H9 (cell line): ENCODE measurements around the gene KLF2. TPM values are rescaled to one million over a fixed set of nuclear protein-coding genes. Genes with fewer than 3 reads are reported as not detected.

Source experiments
- DNase-seq: peaks from one replicate; pipeline ENCODE4 v3.0.0-alpha.2; 2017
- H2AFZ ChIP-seq: one replicate; pipeline ENCODE4 v1.6.1; 2013; ENCODE audit warnings: mild to moderate bottlenecking, low read length, control low read depth, moderate library complexity
- H2AK5ac ChIP-seq: 2 replicates; pipeline ENCODE4 v1.6.1; 2013; ENCODE audit warnings: low read length, control low read depth, mixed read lengths; ENCODE audit not compliant: insufficient read length
- H2BK120ac ChIP-seq: one replicate; pipeline ENCODE4 v1.6.1; 2013; ENCODE audit warnings: low read depth, mild to moderate bottlenecking, low read length, control low read depth, inconsistent platforms; ENCODE audit not compliant: poor library complexity, severe bottlenecking
- H2BK12ac ChIP-seq: 2 replicates; pipeline ENCODE4 v1.6.1; 2013; ENCODE audit warnings: low read length, control low read depth, mixed read lengths, low read depth; ENCODE audit not compliant: insufficient read length
- H2BK15ac ChIP-seq: 2 replicates; pipeline ENCODE4 v1.6.1; 2013; ENCODE audit warnings: low read depth, low read length, control low read depth
- H2BK20ac ChIP-seq: one replicate; pipeline ENCODE4 v1.6.1; 2013; ENCODE audit warnings: low read depth, mild to moderate bottlenecking, low read length, control low read depth, inconsistent platforms; ENCODE audit not compliant: poor library complexity, severe bottlenecking
- H2BK5ac ChIP-seq: 2 replicates; pipeline ENCODE4 v1.6.1; 2013; ENCODE audit warnings: low read length, control low read depth, mixed read lengths; ENCODE audit not compliant: insufficient read length
- H3K14ac ChIP-seq: 2 replicates; pipeline ENCODE4 v1.6.1; 2013; ENCODE audit warnings: low read length, control low read depth; ENCODE audit not compliant: insufficient read depth
- H3K18ac ChIP-seq: 2 replicates; pipeline ENCODE4 v1.6.1; 2013; ENCODE audit warnings: low read depth, mild to moderate bottlenecking, mixed read lengths, low read length, control low read depth; ENCODE audit not compliant: insufficient read length
- H3K23ac ChIP-seq: 2 replicates; pipeline ENCODE4 v1.6.1; 2013; ENCODE audit warnings: low read length, control low read depth, mixed read lengths, low read depth; ENCODE audit not compliant: insufficient read length
- H3K23me2 ChIP-seq: 2 replicates; pipeline ENCODE4 v1.6.1; 2013; ENCODE audit warnings: low read depth, mild to moderate bottlenecking, mixed read lengths, low read length, control low read depth; ENCODE audit not compliant: insufficient read length, poor library complexity, severe bottlenecking
- H3K27ac ChIP-seq: 2 replicates; pipeline ENCODE4 v1.5.1; 2013; ENCODE audit warnings: low read length, control low read depth, mixed read lengths, low read depth; ENCODE audit not compliant: insufficient read length
- H3K27me3 ChIP-seq: 2 replicates; pipeline ENCODE4 v1.6.1; 2013; ENCODE audit warnings: low read length, control low read depth, inconsistent platforms; ENCODE audit not compliant: insufficient read depth
- H3K4ac ChIP-seq: 2 replicates; pipeline ENCODE4 v1.6.1; 2013; ENCODE audit warnings: low read depth, mild to moderate bottlenecking, control low read depth, inconsistent platforms, low read length, moderate library complexity
- H3K4me1 ChIP-seq: 2 replicates; pipeline ENCODE4 v1.6.1; 2013; ENCODE audit warnings: low read length, control low read depth, inconsistent platforms; ENCODE audit not compliant: insufficient read depth
- H3K4me2 ChIP-seq: 2 replicates; pipeline ENCODE4 v1.6.1; 2013; ENCODE audit warnings: low read length, control low read depth, mixed read lengths; ENCODE audit not compliant: insufficient read length, insufficient read depth
- H3K56ac ChIP-seq: 2 replicates; pipeline ENCODE4 v1.6.1; 2013; ENCODE audit warnings: low read depth, mild to moderate bottlenecking, mixed read lengths, low read length, control low read depth; ENCODE audit not compliant: insufficient read length
- H3K79me1 ChIP-seq: 2 replicates; pipeline ENCODE4 v1.6.1; 2013; ENCODE audit warnings: low read depth, mild to moderate bottlenecking, moderate library complexity, low read length, control low read depth, inconsistent platforms; ENCODE audit not compliant: insufficient read depth, poor library complexity, severe bottlenecking
- H3K79me2 ChIP-seq: 2 replicates; pipeline ENCODE4 v1.6.1; 2013; ENCODE audit warnings: low read length, control low read depth, inconsistent platforms; ENCODE audit not compliant: insufficient read depth
- H3K9ac ChIP-seq: 2 replicates; pipeline ENCODE4 v1.6.1; 2013; ENCODE audit warnings: low read length, control low read depth, mixed read lengths; ENCODE audit not compliant: insufficient read length; ENCODE audit errors: extremely low read depth
- H3K9me3 ChIP-seq: one replicate; pipeline ENCODE4 v1.6.1; 2013; ENCODE audit warnings: low read depth, low read length, inconsistent platforms; ENCODE audit not compliant: control insufficient read depth
- H3T11ph ChIP-seq: one replicate; pipeline ENCODE4 v1.6.1; 2013; ENCODE audit warnings: mild to moderate bottlenecking, low read length, control low read depth, inconsistent platforms
- H4K20me1 ChIP-seq: one replicate; pipeline ENCODE4 v1.6.1; 2013; ENCODE audit not compliant: control insufficient read depth, insufficient read length, insufficient read depth
- H4K5ac ChIP-seq: 2 replicates; pipeline ENCODE4 v1.6.1; 2013; ENCODE audit warnings: low read depth, mild to moderate bottlenecking, mixed read lengths, low read length, control low read depth; ENCODE audit not compliant: insufficient read length
- H4K8ac ChIP-seq: replicated peaks from 2 replicates; pipeline ENCODE4 v1.6.1; 2013; ENCODE audit warnings: low read length, control low read depth, mixed read lengths, low read depth; ENCODE audit not compliant: insufficient read length
- H4K91ac ChIP-seq: 2 replicates; pipeline ENCODE4 v1.6.1; 2013; ENCODE audit warnings: low read depth, mild to moderate bottlenecking, moderate library complexity, mixed read lengths, low read length, control low read depth; ENCODE audit not compliant: insufficient read length
- H3K27ac Mint-ChIP-seq, 3 experiments: 2 replicates in 2 of 3; 3 replicates in 1 of 3; pipeline ENCODE4 v1.8.0; 2020 to 2021; ENCODE audit warnings: mixed read lengths in 3 of 3, mild to moderate bottlenecking in 1 of 3, moderate library complexity in 1 of 3
- H3K27me3 Mint-ChIP-seq: 2 replicates; pipeline ENCODE4 v1.8.0; 2021; ENCODE audit warnings: low read depth, mild to moderate bottlenecking, moderate library complexity, mixed read lengths
- H3K36me3 Mint-ChIP-seq, 3 experiments: 2 replicates in 2 of 3; 3 replicates in 1 of 3; pipeline ENCODE4 v1.8.0; 2020 to 2021; ENCODE audit warnings: low read depth in 3 of 3, mixed read lengths in 3 of 3; ENCODE audit not compliant: insufficient read depth in 1 of 3
- H3K4me1 Mint-ChIP-seq, 2 experiments: 2 replicates each; pipeline ENCODE4 v1.8.0; 2020; ENCODE audit warnings: mixed read lengths in 2 of 2
- H3K4me3 Mint-ChIP-seq, 2 experiments: 2 replicates in 1 of 2; 3 replicates in 1 of 2; pipeline ENCODE4 v1.8.0; 2020 to 2021; ENCODE audit warnings: mild to moderate bottlenecking in 2 of 2, mixed read lengths in 2 of 2, moderate library complexity in 1 of 2
- H3K9me3 Mint-ChIP-seq, 2 experiments: 2 replicates in 1 of 2; 3 replicates in 1 of 2; pipeline ENCODE4 v1.8.0; 2020; ENCODE audit warnings: mild to moderate bottlenecking in 2 of 2, mixed read lengths in 2 of 2, moderate library complexity in 1 of 2
- WGBS: extraction: QIAGEN DNeasy Blood & Tissue Kit; methylation state at CpG from one replicate; pipeline ENCODE4 v1.1.7; 2013; ENCODE audit warnings: missing lambda C conversion rate, low lambda C conversion rate, mixed read lengths; ENCODE audit not compliant: insufficient read length; ENCODE audit errors: extremely low coverage; 5-methylcytosine and 5-hydroxymethylcytosine counted together
- total RNA-seq: library from RNA; stranded (reverse); gene quantifications from 2 replicates; pipeline ENCODE4 v1.2.1, GENCODE V29; 2021
- TF ChIP-seq, protein P1 (sequence below): fragments of 200-600 bp; sonication (generic); conservative IDR thresholded peaks from 3 replicates; pipeline ENCODE4 v1.8.0; 2021; ENCODE audit warnings: antibody characterized with exemption, mild to moderate bottlenecking

The KLF2 gene
- total RNA-seq, 1 experiment from 2014 or later = 0.33 TPM

GRCh38 chr19:16361926-16362325 is 37.3 kb downstream of the KLF2 start:
- no peak overlapping the region for H2BK12ac ChIP-seq
- H3K27ac Mint-ChIP-seq = peak overlapping the region in 2 of 3 experiments; percentile 61 to 73; a peak in 3 of 7 replicates
- no peak overlapping the region for H2BK5ac ChIP-seq
- H2BK15ac ChIP-seq = no peak overlapping the region
- no peaks in the 10 kb centered on the region for H3K27me3 ChIP-seq
- H3K4ac ChIP-seq = no peak overlapping the region
- no peak overlapping the region for H2BK20ac ChIP-seq
- no peaks in the 10 kb centered on the region for H3K9me3 ChIP-seq
- no peak overlapping the region for H3K9ac ChIP-seq
- no peak overlapping the region for H3T11ph ChIP-seq
- no peak for DNase-seq
- no peak overlapping the region for H2BK120ac ChIP-seq
- no peaks in the 10 kb centered on the region for H4K20me1 ChIP-seq
- no CpG with 5 or more reads among the region's 10 CpGs for WGBS
- H3K4me2 ChIP-seq = no peak overlapping the region
- H3K4me3 Mint-ChIP-seq = no peak overlapping the region
- no peaks in the 10 kb centered on the region for H3K9me3 Mint-ChIP-seq
- H3K18ac ChIP-seq = no peak overlapping the region
- H3K14ac ChIP-seq = no peak overlapping the region
- H2AK5ac ChIP-seq = no peak overlapping the region
- no peaks in the 10 kb centered on the region for H3K79me2 ChIP-seq
- TF ChIP-seq, protein P1, sequence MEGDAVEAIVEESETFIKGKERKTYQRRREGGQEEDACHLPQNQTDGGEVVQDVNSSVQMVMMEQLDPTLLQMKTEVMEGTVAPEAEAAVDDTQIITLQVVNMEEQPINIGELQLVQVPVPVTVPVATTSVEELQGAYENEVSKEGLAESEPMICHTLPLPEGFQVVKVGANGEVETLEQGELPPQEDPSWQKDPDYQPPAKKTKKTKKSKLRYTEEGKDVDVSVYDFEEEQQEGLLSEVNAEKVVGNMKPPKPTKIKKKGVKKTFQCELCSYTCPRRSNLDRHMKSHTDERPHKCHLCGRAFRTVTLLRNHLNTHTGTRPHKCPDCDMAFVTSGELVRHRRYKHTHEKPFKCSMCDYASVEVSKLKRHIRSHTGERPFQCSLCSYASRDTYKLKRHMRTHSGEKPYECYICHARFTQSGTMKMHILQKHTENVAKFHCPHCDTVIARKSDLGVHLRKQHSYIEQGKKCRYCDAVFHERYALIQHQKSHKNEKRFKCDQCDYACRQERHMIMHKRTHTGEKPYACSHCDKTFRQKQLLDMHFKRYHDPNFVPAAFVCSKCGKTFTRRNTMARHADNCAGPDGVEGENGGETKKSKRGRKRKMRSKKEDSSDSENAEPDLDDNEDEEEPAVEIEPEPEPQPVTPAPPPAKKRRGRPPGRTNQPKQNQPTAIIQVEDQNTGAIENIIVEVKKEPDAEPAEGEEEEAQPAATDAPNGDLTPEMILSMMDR = no peak
- no peaks in the 10 kb centered on the region for H3K79me1 ChIP-seq
- no peaks in the 10 kb centered on the region for H3K4me1 ChIP-seq
- no peak overlapping the region for H3K27ac ChIP-seq
- no peak overlapping the region for H4K8ac ChIP-seq
- H3K27me3 Mint-ChIP-seq = no peaks in the 10 kb centered on the region
- peaks cover 0 to 17% (median 0%) of the 10 kb centered on the region in 3 experiments; a peak in 2 of 7 replicates for H3K36me3 Mint-ChIP-seq
- peaks cover 7 to 34% of the 10 kb centered on the region in 2 experiments for H3K4me1 Mint-ChIP-seq
- no peaks in the 10 kb centered on the region for H3K23me2 ChIP-seq
- no peak overlapping the region for H3K23ac ChIP-seq
- no peak overlapping the region for H4K91ac ChIP-seq
- H4K5ac ChIP-seq = no peak overlapping the region
- no peak overlapping the region for H2AFZ ChIP-seq
- no peak overlapping the region for H3K56ac ChIP-seq
